MG63 (cell line): ENCODE measurements around the gene FUOM. TPM values are rescaled to one million over a fixed set of nuclear protein-coding genes. Genes with fewer than 3 reads are reported as not detected.
"Not testable (repeated sequence)": the region's sequence is repeated elsewhere in the genome, so short reads cannot be mapped to it uniquely, and the experiment has no call there.

Experiments
- DNase-seq: peaks from one replicate; pipeline ENCODE4 v3.0.0-alpha.2; 2020
- H3K27me3 ChIP-seq: fragments of 250-450 bp; sonication (Bioruptor Pico); 2 replicates; pipeline ENCODE4 v1.5.1; 2020; ENCODE audit warnings: mild to moderate bottlenecking, moderate library complexity
- H3K36me3 ChIP-seq: fragments of 250-450 bp; sonication (Bioruptor Pico); 2 replicates; pipeline ENCODE4 v1.5.1; 2020; ENCODE audit warnings: mild to moderate bottlenecking, moderate library complexity
- H3K4me3 ChIP-seq: fragments of 250-450 bp; sonication (Bioruptor Pico); 2 replicates; pipeline ENCODE4 v1.5.1; 2020; ENCODE audit warnings: mild to moderate bottlenecking, moderate library complexity
- H3K9me3 ChIP-seq: fragments of 250-450 bp; sonication (Bioruptor Pico); 2 replicates; pipeline ENCODE4 v1.5.1; 2020; ENCODE audit warnings: mild to moderate bottlenecking, moderate library complexity
- total RNA-seq: library from RNA; depleted of rRNA; stranded (reverse); fragments of >200 nt; shearing (Covaris generic); gene quantifications from 2 replicates; pipeline ENCODE4 v1.2.3, GENCODE V29; 2014; ENCODE audit warnings: low replicate concordance

The FUOM gene
- total RNA-seq, 1 experiment from 2014 or later = 50.8 TPM

DNA sequence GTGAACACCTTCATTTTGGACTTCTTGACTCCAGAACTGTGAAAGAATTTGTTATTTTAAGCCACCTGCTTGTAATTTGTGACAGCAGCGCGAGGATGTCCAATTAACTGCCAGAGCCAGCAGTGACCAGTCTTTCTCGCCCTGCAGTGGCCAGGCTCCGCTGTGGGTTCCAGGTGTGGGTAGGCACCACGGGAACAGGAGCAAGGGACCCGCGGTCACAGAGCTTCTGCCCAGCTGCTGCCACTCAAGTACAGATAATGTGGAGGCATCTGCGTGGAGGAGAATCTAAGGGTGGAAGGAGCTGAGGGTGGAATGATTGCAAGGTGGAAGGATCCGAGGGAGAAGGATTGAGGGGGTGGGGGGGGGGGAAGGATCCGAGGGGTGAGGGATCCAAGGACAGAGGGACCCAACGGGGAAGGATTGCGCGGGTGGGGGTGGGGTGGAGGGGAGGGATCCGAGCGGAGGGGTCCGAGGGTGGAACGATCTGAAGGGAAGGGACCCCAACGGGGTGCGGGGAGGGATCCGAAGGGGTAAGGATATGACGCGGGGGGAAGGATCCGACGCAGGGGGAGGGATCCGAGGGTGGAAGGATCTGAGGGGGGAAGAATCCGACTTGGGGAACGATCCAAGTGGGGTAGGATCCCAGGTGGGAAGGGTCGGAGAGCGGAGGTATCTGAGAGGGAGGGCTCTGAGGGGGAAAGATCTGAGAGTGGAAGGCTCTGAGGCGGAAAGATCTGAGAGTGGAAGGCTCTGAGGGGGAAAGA lies 24.7 kb downstream of the FUOM start:
- Histone ChIP-seq H3K9me3 (no peaks in the 10 kb centered on the region), H3K36me3 (no peaks in the 10 kb centered on the region), H3K27me3 (peaks cover 53% of the 10 kb centered on the region), H3K4me3 (no peak overlapping the region)
- DNase-seq = no peak

DNA sequence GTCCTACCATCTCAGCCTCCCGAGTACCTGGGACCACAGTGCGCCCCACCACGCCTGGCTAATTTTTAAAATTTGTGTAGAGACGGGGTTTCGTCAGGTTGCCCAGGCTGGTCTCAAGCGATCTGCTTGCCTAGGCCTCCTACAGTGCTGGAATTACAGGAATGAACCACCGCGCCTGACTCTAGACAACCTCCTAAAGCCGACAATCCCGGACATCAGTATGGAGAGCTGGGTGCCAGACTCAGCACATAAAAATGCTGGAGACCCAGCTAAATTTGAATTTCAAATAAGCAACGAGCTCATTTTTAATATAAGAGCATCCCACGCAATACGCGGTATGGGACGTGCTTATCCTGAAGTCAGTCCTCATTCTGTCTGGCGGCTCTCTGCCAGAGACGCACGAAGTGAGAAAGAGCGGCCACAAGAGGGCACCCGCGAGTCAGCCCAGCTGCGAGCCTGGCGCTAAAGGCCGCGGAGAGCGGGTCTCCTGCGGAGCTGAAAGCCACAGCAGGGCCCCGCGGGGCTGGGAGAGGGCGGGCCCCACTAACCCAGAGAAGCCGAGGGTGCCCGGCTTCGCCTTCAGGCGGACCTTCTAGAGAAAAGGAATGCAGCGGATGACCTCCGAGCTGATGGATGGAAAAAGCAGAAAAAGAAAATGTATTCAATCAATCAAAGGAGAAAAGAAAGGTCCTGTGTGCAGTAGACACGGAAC lies 28.2 kb downstream of the FUOM start:
- Histone ChIP-seq H3K4me3 (no peak overlapping the region), H3K36me3 (no peaks in the 10 kb centered on the region), H3K27me3 (peaks cover 36% of the 10 kb centered on the region), H3K9me3 (no peaks in the 10 kb centered on the region)
- peak; percentile 82 for DNase-seq

DNA sequence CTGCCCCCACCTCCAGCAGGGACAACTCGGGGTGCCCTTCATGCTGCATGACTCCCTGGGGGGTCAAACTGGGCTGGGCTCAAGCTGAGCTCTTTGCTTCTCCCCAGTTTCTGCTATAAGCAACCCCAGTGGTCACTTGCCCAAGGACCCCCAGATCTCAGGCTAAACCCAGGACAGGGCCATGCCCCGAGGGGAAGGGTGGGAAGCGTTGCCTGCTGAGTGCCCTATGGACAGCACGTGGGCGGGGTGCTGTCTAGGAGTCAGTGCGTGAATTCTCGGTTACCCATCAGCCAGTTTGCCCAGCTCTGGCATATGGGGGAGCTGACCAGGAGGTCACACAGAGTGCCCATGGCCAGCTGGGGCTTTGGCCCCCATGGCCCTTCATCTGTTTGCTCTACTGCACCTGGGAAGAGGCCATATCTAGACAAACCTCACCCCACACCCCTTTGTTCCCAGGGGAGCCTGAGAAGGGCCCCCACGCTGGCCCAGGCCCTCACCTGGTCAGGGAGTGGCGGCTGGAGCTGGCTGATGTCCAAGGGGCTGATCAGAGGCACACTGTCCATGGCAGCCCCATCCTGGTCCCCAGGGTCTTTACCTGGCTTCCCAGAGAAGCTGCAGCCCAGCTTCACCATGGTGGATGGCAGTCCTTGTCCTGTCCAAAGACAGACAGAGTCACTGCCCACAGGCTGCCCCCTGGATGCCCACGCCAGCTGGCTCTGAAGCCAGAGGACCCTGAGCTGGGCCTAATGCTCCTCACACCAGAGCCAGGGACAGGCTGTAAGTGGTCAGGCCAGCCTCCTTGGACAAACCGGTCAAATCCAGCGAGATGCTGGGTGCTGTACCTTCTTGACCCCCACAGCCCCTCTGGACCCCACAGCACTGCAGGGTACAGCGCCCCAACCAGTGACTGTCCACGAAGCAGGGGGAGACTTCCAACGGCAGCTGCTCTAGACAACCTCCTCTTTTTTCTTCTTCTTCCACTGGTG lies 29.2 kb downstream of the FUOM start:
- no peaks in the 10 kb centered on the region for H3K36me3 ChIP-seq
- no peaks in the 10 kb centered on the region for H3K9me3 ChIP-seq
- H3K27me3 ChIP-seq = peaks cover 34% of the 10 kb centered on the region
- no peak for DNase-seq
- no peak overlapping the region for H3K4me3 ChIP-seq

DNA sequence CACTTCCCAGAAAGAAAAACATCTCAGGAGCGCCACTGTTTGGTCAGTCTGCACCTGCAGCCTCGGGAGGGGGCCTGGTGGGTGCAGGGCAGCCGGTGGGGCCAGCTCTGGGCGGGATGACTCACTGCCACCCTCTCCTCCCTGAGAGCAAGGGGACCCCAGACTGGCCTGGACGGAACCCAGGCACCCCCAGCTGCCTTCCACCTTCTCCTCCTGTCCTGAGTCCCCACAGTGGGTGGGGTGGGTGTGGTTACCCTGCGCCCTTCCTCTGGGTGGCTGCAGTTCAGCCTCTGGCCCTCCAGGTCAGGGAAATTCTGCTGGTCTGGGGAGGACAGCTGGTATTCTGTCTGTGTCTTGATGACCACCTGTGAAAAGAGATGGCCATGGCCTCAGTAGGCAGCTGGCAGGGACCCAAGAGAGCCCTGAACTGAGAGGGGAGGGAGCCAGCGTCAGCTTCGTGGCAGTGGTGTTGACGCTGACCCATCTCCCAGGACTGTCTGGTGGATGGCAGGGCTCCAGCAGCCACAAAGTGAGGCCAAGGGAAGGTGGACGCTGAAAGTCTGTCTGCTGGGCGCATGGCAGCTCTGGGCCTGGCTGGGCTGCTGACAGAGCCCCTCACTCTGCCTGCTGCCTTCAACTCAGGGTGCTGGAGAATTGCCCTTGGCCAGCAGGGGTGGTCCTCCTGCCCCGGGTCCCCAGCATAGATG lies 30.0 kb downstream of the FUOM start:
- DNase-seq = no peak
- peaks cover 32% of the 10 kb centered on the region for H3K27me3 ChIP-seq
- no peaks in the 10 kb centered on the region for H3K9me3 ChIP-seq
- H3K4me3 ChIP-seq = no peak overlapping the region
- H3K36me3 ChIP-seq = no peaks in the 10 kb centered on the region

DNA sequence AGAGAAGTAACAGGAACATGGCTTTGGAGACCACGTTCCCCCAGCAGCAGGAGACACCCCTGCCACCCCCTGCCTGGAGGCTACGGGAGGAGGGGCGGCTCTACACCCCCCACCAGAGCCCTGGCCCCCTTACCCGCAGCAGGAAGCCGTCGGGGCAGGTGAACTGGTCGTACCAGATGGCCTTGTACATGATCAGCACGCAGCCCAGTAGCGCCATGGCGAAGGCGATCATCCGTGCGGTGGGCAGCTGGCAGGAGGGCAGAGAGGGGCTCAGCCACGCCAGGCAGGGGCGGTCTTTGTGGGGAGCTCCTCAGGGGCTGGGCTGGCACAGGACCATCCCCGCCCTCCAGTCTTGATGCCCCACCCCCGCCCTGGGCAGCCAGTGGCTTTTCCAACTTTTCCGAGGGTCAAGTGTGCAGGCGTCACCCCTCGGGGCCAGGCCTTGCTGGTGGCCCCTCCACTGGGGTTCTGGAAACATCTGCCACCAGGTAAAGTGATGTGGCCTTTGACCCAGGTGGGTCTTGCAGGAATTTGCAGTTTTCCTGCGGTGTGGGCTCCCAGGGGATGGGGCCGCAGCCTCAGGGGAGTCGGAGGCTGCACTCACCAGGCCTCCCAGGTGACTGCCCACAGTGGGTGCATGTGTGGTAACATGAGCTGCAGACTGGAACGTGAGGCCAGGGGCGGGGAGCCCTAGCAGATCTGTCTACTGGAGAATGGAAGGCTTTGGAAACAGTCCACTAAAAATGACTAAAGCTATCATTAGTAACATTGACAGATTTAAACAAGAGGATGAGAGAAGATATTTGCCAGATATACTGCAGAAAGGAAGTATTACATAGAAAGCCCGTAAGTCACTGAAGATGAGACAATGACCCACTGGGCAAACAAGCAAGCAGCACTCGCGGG lies 30.8 kb downstream of the FUOM start:
- DNase-seq = peak; percentile 49
- Histone ChIP-seq H3K27me3 (peaks cover 24% of the 10 kb centered on the region), H3K9me3 (no peaks in the 10 kb centered on the region), H3K4me3 (no peak overlapping the region), H3K36me3 (no peaks in the 10 kb centered on the region)

DNA sequence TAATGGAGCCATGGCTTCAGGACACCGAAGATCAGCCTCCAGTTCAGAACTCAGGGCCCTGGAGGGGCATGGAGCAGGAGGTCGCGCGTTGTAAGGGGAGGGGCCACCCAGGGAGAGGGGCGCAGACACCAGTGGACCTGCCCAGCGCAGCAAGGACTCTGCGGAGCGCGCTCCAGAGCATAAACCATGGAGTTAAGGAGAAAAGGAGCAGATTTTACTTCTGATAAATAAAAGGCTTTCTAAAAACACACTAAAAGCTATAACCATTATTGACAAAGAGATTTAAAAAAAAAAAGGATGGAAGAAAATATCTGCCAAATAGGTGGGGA lies 31.6 kb downstream of the FUOM start:
- H3K36me3 ChIP-seq = no peaks in the 10 kb centered on the region
- no peak for DNase-seq
- H3K9me3 ChIP-seq = no peaks in the 10 kb centered on the region
- peaks cover 16% of the 10 kb centered on the region for H3K27me3 ChIP-seq
- no peak overlapping the region for H3K4me3 ChIP-seq

DNA sequence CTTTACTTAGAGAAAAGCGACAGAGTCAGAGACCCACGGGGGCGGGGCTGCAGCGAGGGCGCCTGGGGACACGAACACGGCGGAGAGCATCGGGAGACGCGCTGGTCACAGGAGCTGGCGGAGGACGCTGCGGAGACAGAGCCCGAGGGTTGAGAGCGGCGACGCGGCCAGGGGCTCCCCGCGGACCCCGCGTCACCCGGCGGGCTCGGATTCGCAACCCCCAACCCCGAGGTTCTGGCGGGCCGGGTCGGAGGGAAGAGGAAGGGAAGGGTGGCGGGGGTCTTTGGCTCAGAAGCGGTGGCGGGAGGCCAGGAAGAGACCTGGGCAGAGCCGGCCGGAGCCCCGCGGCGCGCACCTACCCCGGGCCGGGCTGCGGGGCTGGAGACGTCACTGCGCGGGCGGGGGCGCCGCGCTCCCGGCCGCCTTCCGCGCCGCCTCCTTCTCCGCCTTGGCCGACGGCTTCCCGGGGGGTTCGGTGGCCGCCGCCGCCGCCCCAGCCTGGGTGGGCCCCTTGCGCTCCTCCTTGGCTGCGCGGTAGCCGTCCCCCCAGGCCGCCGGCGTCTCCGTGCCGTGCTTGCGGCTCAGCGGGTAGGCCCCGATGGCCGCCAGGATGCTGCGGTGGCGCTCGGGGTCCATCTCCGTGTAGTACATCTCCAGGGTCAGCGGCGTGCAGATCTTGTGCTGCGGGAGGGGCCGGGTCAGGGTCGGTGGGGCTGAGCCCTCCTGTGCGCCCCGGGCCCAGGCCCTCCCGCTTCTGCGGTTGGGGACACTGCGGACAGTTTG lies 32.2 kb downstream of the FUOM start:
- no peak for DNase-seq
- peaks cover 4% of the 10 kb centered on the region for H3K9me3 ChIP-seq
- H3K27me3 ChIP-seq = peaks cover 11% of the 10 kb centered on the region
- no peak overlapping the region for H3K4me3 ChIP-seq
- no peaks in the 10 kb centered on the region for H3K36me3 ChIP-seq

DNA sequence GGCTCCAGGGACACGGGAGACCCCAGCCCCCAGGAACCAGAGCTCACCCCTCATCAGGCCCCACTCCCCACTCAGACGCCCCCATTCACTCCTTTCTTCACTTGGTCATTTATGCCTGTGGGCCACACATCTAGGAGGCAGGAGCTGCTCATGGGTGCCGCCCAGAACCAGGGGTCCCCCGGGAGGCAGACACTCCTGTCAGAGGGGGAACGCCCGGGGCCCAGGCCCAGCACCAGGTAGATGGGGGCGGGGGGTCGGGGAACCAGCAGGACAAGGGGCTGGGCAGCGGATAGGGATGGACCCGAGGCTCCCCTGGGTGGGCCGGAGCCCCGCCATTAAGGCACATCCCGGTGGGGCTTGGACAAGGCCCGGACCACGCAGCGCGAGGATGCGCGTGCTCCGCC lies 33.0 kb downstream of the FUOM start:
- Histone ChIP-seq H3K4me3 (no peak overlapping the region), H3K36me3 (no peaks in the 10 kb centered on the region), H3K9me3 (peaks cover 4% of the 10 kb centered on the region), H3K27me3 (peaks cover 11% of the 10 kb centered on the region)
- no peak for DNase-seq

DNA sequence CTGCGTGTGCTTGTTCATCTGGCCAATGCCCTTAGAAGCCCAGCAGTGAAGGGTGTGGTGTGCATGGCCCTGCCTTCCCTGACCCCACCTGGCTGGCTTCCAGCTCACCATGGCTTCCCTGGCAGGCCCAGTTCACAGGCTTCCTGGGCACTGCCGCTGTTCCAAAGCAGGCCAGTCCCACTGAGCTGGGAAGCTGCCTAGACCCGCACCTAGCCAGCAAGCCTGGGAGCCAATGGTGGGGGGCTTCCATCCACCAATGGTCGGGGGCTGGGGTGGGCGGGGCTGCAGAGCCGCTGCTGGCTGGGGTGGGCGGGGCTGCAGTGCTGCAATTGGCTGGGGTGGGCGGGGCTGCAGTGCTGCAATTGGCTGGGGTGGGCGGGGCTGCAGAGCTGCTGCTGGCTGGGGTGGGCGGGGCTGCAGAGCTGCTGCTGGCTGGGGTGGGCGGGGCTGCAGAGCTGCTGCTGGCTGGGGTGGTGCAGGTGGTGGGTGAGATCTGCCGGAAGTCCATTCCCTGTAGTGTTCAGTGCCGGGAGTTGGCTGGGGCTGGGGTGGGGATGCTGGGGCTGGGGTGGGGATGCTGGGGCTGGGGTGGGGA lies 33.5 kb downstream of the FUOM start:
- Histone ChIP-seq H3K9me3 (peaks cover 4% of the 10 kb centered on the region), H3K27me3 (peaks cover 11% of the 10 kb centered on the region), H3K4me3 (no peak overlapping the region), H3K36me3 (no peaks in the 10 kb centered on the region)
- DNase-seq = peak; percentile 72

DNA sequence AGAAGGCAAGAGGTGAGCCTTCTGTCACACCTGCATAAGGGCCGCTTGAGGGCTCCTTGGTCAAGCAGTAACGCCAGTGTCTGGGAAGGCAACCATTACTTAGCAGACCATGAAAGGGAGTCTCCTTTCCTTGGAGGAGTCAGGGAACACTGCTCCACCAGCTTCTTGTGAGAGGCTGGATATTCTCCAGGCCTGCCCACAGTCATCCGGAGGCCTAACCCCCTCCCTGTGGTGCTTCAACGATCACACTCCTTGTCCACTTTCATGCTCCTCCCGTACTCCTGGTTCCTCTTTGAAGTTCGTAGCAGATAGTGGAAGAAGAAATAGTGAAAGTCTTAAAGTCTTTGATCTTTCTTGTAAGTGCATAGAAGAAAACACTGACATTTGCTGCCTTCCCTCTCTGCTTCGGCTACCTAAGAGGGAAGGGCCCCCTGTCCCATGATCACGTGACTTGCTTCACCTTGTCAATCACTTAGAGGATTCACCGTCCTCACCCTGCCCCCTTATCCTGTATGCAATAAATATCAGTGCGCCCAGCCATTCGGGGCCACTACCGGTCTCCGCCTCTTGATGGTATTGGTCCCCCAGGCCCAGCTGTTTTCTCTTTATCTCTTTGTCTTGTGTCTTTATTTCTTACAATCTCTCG lies 35.6 kb downstream of the FUOM start:
- H3K27me3 ChIP-seq = peaks cover 11% of the 10 kb centered on the region
- H3K4me3 ChIP-seq, DNase-seq, H3K9me3 ChIP-seq, H3K36me3 ChIP-seq: not testable (repeated sequence)

DNA sequence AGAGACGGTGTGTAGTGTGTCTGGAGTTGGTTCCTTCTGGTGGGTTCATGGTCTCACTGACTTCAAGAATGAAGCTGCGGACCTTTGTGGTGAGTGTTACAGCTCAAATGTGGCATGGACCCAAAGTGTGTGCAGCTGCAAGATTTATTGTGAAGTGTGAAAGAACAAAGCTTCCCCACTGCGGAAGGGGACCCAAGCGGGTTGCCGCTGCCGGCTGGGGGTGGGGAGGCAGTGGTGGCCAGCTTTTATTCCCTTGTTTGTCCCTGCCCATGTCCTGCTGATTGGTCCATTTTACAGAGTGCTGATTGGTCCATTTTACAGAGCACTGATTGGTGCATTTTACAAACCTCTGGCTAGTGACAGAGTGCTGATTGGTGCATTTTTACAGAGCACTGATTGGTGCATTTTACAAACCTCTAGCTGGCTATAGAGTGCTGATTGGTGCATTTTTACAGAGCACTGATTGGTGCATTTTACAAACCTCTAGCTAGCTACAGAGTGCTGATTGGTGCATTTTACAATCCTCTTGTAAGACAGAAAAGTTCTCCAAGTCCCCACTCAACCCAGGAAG lies 36.9 kb downstream of the FUOM start:
- not testable (repeated sequence) for H3K4me3 ChIP-seq, H3K36me3 ChIP-seq, H3K27me3 ChIP-seq

DNA sequence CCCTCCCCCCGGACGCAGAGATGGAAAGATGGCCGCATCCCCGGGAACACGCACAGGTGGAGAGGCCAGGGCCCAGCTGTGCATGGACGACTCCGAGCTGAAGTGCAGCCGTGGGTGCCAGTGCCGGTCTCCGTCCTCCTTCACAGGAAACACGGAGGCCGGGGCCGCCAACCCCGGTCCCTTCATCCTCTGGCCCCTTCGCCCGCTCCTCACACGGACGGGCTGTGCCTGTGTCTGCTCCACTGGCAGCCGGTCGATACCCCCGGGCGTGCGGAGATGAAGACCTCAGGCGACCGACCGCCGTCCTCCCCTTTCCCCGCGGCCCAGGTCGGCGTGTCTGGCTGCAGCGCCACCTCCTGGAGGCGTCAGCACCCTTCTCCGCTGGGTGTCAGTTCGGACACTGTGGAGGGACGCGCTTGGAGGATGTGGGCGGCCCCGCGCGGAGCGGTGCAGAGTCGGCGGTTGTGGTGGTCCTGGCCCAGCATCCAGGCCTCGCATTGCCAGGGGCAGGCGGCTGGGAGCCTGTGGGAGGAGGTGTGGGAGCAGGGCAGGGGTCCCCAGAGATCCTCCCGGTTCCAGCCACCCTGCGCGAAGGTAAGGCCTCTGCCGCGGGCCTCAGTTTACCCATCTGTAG lies 39.2 kb downstream of the FUOM start:
- peak; percentile 65 for DNase-seq
- Histone ChIP-seq H3K27me3 (no peaks in the 10 kb centered on the region), H3K36me3 (no peaks in the 10 kb centered on the region), H3K9me3 (peaks cover 4% of the 10 kb centered on the region), H3K4me3 (peak overlapping the region; percentile 39)

More for the DNA sequence above, 36.9 kb downstream of the FUOM start:
- not testable (repeated sequence) for H3K9me3 ChIP-seq, DNase-seq

DNA sequence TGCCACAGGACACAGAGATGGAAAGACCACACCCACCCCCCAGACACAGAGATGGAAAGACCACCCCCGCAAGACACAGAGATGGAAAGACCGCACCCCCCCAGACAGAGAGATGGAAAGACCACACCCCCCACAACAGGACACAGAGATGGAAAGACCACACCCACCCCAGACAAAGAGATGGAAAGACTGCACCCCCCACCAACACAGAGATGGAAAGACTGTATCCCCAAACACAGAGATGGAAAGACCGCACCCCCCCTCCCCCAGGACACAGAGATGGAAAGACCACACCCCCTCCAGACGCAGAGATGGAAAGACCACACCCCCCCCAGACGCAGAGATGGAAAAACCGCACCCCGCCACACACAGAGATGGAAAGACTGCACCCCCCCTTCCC lies 41.1 kb downstream of the FUOM start:
- no peaks in the 10 kb centered on the region; the same call in 1 of the 2 replicates for H3K36me3 ChIP-seq

More for the DNA sequence above, 41.1 kb downstream of the FUOM start:
- Histone ChIP-seq H3K4me3 (no peak overlapping the region), H3K9me3 (peaks cover 4% of the 10 kb centered on the region), H3K27me3 (no peaks in the 10 kb centered on the region)
- no peak for DNase-seq
